HepG2 (cell line): ENCODE measurements around the gene UFSP2. TPM values are rescaled to one million over a fixed set of nuclear protein-coding genes. Genes with fewer than 3 reads are reported as not detected.

ENCODE experiments used
- CBX5 ChIP-seq: sonication (generic); formaldehyde crosslinking; IDR thresholded peaks from 2 replicates; pipeline ENCODE4 v1.4.0; 2020; ENCODE audit warnings: missing genetic modification reagents, borderline replicate concordance
- EED ChIP-seq: sonication (generic); formaldehyde crosslinking; IDR thresholded peaks from 2 replicates; pipeline ENCODE4 v1.5.0; 2020; ENCODE audit warnings: mild to moderate bottlenecking, missing genetic modification reagents
- GPN1 ChIP-seq: sonication (generic); formaldehyde crosslinking; IDR thresholded peaks from 2 replicates; pipeline ENCODE4 v1.5.1; 2020; ENCODE audit warnings: missing genetic modification reagents, borderline replicate concordance
- KAT2B ChIP-seq: fragments of 150-350 bp; IDR thresholded peaks from 2 replicates; pipeline ENCODE4 v1.6.1; 2014; ENCODE audit warnings: low read depth, low read length, borderline replicate concordance
- MIER3 ChIP-seq: IDR thresholded peaks from 2 replicates; pipeline ENCODE4 v1.6.1; 2016; ENCODE audit warnings: missing compliant biosample characterization, borderline replicate concordance
- MTERF4 ChIP-seq: sonication (generic); formaldehyde crosslinking; IDR thresholded peaks from 2 replicates; pipeline ENCODE4 v1.8.0; 2023; ENCODE audit warnings: mild to moderate bottlenecking, missing genetic modification reagents
- NPAS2 ChIP-seq: sonication (generic); formaldehyde crosslinking; IDR thresholded peaks from 2 replicates; pipeline ENCODE4 v1.8.0; 2022; ENCODE audit warnings: mild to moderate bottlenecking, missing genetic modification reagents, borderline replicate concordance
- POLR2A ChIP-seq, 2 experiments: IDR thresholded peaks; 2 replicates each; pipeline ENCODE4 v1.6.1; 2011; ENCODE audit warnings: low read depth in 2 of 2, low read length in 2 of 2, mild to moderate bottlenecking in 1 of 2, moderate library complexity in 1 of 2; ENCODE audit not compliant: insufficient read depth in 1 of 2
- ZBTB2 ChIP-seq: sonication (generic); formaldehyde crosslinking; IDR thresholded peaks from 2 replicates; pipeline ENCODE4 v1.8.0; 2022; ENCODE audit warnings: low read depth, missing genetic modification reagents
- ZBTB3 ChIP-seq: sonication (generic); formaldehyde crosslinking; IDR thresholded peaks from 2 replicates; pipeline ENCODE4 v1.4.0; 2020; ENCODE audit warnings: low read depth, mild to moderate bottlenecking, moderate library complexity, missing genetic modification reagents, borderline replicate concordance
- ZHX1 ChIP-seq: sonication (generic); formaldehyde crosslinking; IDR thresholded peaks from 2 replicates; pipeline ENCODE4 v1.8.1; 2022; ENCODE audit warnings: low read depth, mild to moderate bottlenecking, missing genetic modification reagents
- ZNF333 ChIP-seq: sonication (generic); formaldehyde crosslinking; IDR thresholded peaks from 2 replicates; pipeline ENCODE4 v1.4.0; 2020; ENCODE audit warnings: mild to moderate bottlenecking, missing genetic modification reagents, borderline replicate concordance
- ZNF646 ChIP-seq: sonication (generic); formaldehyde crosslinking; IDR thresholded peaks from 2 replicates; pipeline ENCODE4 v1.9.0; 2021; ENCODE audit warnings: mild to moderate bottlenecking, missing genetic modification reagents
- ZNF713 ChIP-seq: sonication (generic); formaldehyde crosslinking; IDR thresholded peaks from 2 replicates; pipeline ENCODE4 v1.4.0; 2020; ENCODE audit warnings: mild to moderate bottlenecking, missing genetic modification reagents
- ZNF879 ChIP-seq: sonication (generic); formaldehyde crosslinking; IDR thresholded peaks from 2 replicates; pipeline ENCODE4 v1.8.1; 2023; ENCODE audit warnings: missing genetic modification reagents
- polyA plus RNA-seq, 8 experiments: library from polyadenylated mRNA; depleted of rRNA in 3 of 8; stranded (reverse) in 7 of 8; unstranded in 1 of 8; fragments of >200 nt; fragmentation: Illumina TruSeq in 4 of 8; extraction: Trizol in 4 of 8; gene quantifications; 2 replicates each; pipeline versions ENCODE4 v1.2.1 to v1.2.3, GENCODE V29; 2011 to 2016; ENCODE audit warnings: low read depth in 4 of 8, missing spikeins in 1 of 8, mixed read lengths in 1 of 8; ENCODE audit not compliant: insufficient read depth in 1 of 8
- total RNA-seq, 5 experiments: library from RNA; depleted of rRNA; stranded (reverse); fragments of >200 nt; fragmentation: Illumina TruSeq; extraction: Trizol; gene quantifications; 2 replicates each; pipeline ENCODE4 v1.2.3, GENCODE V29; 2016; ENCODE audit warnings: low read depth in 1 of 5

The UFSP2 gene
- total and polyA plus RNA-seq, 2 of the 13 experiments (the other 11 are each of a cell fraction or from before 2014, with no cell fraction given), result 24.1 to 32.3 TPM

- peak; percentile 98 for TF ChIP-seq ZHX1
- peak; percentile 96 for TF ChIP-seq ZNF713 (CRISPR knock-in tag)
- 0 out of 2 replicates have a peak, but pooled peaks have one; percentile 79 for TF ChIP-seq ZBTB3 (CRISPR knock-in tag)
- peak; percentile 89 for TF ChIP-seq EED
- TF ChIP-seq POLR2A (IDR thresholded peaks at IDR 0.05; ENCODE audit: insufficient read depth in 1 of 2, low read depth in 2 of 2, low read length in 2 of 2), result peak; percentile 5 to 52; a peak in 2 of 4 replicates
- peak; percentile 90; the same call in 1 of the 2 replicates for TF ChIP-seq ZNF333 (CRISPR knock-in tag)
- peak; percentile 84; the same call in 1 of the 2 replicates for TF ChIP-seq ZNF879 (CRISPR knock-in tag)
- TF ChIP-seq ZNF646 (CRISPR knock-in tag), result no peak
- peak; percentile 98 for TF ChIP-seq MTERF4 (CRISPR knock-in tag)
- TF ChIP-seq MIER3 (CRISPR knock-in tag), result peak; percentile 50; the same call in 1 of the 2 replicates
- peak; percentile 78 for TF ChIP-seq ZBTB2
- TF ChIP-seq GPN1 (CRISPR knock-in tag), result peak; percentile 69; the same call in 1 of the 2 replicates
- peak; percentile 33; the same call in 1 of the 2 replicates for TF ChIP-seq CBX5
- TF ChIP-seq NPAS2, result no peak
- TF ChIP-seq KAT2B, result no peak
Observed at GRCh38 chr4:185395956-185396723, 29.6 kb downstream of the UFSP2 start (continued).
